ENCODE data around the gene CATSPERE.

DNA sequence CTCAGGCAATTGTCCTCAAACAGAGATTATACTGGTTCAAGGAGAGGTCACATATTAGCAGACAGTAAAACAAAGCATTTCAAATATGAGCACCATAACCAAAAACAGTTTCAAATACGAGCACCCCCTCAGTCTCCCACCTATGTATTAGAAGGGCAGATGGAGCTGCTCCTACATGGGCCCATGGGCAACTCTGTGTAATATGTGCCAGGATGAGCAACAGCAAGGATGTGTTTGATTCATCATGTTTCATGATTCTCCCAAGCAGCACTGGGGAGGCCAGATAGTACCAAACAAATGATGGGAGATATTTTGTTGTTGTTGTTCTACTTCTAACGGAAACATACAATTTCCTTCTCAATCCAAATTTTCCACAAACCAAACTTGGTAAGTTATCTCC, 18.2 kb upstream of the CATSPERE start:
- TF ChIP-seq, protein P1, sequence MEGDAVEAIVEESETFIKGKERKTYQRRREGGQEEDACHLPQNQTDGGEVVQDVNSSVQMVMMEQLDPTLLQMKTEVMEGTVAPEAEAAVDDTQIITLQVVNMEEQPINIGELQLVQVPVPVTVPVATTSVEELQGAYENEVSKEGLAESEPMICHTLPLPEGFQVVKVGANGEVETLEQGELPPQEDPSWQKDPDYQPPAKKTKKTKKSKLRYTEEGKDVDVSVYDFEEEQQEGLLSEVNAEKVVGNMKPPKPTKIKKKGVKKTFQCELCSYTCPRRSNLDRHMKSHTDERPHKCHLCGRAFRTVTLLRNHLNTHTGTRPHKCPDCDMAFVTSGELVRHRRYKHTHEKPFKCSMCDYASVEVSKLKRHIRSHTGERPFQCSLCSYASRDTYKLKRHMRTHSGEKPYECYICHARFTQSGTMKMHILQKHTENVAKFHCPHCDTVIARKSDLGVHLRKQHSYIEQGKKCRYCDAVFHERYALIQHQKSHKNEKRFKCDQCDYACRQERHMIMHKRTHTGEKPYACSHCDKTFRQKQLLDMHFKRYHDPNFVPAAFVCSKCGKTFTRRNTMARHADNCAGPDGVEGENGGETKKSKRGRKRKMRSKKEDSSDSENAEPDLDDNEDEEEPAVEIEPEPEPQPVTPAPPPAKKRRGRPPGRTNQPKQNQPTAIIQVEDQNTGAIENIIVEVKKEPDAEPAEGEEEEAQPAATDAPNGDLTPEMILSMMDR (IDR thresholded peaks at IDR 0.05) = no peak
- TF ChIP-seq EZH2phosphoT487 (IDR thresholded peaks at IDR 0.05) = no peak

Data from neural progenitor cell (in vitro differentiated cells).